Measurements from ENCODE around the gene DUSP10. TPM values are rescaled to one million over a fixed set of nuclear protein-coding genes. Genes with fewer than 3 reads are reported as not detected.
A peak's percentile ranks its signal among the peaks of the same experiment; 100 is the strongest.

DUSP10 gene
- total RNA-seq, 1 experiment from 2014 or later = 6.2 TPM

DNA sequence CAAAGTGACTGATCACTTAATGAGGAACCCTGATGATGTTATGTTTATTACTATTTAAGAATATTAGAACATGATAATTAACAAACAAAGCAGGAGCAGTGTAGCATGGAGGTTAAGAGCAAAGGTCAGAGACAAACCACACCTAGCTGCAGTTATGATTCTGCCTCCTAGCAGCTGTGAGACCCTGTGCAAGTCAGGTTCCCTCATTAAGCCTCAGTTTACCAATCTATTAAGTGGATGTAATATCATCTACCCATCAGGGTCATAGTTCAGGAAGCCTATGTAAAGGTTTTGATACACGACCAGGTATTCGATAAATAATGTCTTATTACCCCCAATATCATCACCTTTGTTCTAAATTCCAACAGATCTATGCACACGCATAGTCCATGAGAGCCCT is 32.0 kb downstream of the DUSP10 start:
- ChIA-PET CTCF (no interaction called here), POLR2A (ENCODE audit: unreplicated experiment) (no interaction called here)
- Histone ChIP-seq H3K9me3 (ENCODE audit: low read length) (no peaks in the 10 kb centered on the region), H3K79me2 (ENCODE audit: low read length) (no peaks in the 10 kb centered on the region), H3K4me2 (ENCODE audit: low read length) (no peak overlapping the region), H3K36me3 (ENCODE audit: low read depth, low read length) (no peaks in the 10 kb centered on the region), H3F3A (ENCODE audit: low read length, unreplicated experiment) (no peaks in the 10 kb centered on the region), H3K27me3 (ENCODE audit: low read length) (no peaks in the 10 kb centered on the region), H3K4me1 (ENCODE audit: insufficient read depth, low read length) (peaks cover 15% of the 10 kb centered on the region), H3K27ac (ENCODE audit: low read length) (no peak overlapping the region), H3K4me3 (ENCODE audit: low read length) (no peak overlapping the region), H3K9me2 (replicated peaks; ENCODE audit: low read length) (no peaks in the 10 kb centered on the region), H2AFZ (ENCODE audit: low read length) (no peak overlapping the region), H4K20me1 (ENCODE audit: low read length) (no peaks in the 10 kb centered on the region), H3K9ac (ENCODE audit: low read length) (no peak overlapping the region)
- DNase-seq (no peak), ATAC-seq (no peak)
- BruUV-seq (replicated peaks) = no TSS peak
- intact Hi-C loops (cut with micrococcal nuclease) = loop anchor here (10.0 kb wide), 1 partner anchor 925 kb away; no protein-coding TSS in a partner anchor
- TF ChIP-seq, protein P1, sequence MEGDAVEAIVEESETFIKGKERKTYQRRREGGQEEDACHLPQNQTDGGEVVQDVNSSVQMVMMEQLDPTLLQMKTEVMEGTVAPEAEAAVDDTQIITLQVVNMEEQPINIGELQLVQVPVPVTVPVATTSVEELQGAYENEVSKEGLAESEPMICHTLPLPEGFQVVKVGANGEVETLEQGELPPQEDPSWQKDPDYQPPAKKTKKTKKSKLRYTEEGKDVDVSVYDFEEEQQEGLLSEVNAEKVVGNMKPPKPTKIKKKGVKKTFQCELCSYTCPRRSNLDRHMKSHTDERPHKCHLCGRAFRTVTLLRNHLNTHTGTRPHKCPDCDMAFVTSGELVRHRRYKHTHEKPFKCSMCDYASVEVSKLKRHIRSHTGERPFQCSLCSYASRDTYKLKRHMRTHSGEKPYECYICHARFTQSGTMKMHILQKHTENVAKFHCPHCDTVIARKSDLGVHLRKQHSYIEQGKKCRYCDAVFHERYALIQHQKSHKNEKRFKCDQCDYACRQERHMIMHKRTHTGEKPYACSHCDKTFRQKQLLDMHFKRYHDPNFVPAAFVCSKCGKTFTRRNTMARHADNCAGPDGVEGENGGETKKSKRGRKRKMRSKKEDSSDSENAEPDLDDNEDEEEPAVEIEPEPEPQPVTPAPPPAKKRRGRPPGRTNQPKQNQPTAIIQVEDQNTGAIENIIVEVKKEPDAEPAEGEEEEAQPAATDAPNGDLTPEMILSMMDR (conservative IDR thresholded peaks at IDR 0.05; ENCODE audit: low read depth, low read length) = no peak
- TF ChIP-seq EZH2phosphoT487 (IDR thresholded peaks at IDR 0.05; ENCODE audit: borderline replicate concordance, low read length) (no peak), EZH2 (IDR thresholded peaks at IDR 0.05; ENCODE audit: low read length, unreplicated experiment) (no peak)

DNA sequence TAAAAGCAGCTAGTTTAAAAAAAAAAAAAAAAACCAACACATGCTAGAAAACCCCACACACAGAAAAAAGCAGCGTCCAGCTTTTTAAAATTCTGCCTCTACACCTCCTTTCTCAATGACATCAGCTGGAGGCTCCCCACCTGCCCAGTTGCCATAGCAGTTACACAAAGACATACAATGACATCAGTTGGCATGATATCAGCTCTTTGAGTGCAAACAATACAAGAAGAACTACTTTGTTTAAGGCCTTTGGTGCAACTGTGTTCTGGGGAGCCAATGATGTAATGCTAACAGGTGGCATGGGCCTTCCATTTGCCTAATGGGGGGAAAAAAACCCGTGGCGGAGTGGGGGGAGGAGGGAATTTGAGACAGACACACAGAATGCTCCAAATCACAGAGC is 32.9 kb downstream of the DUSP10 start:
- H2AFZ ChIP-seq (ENCODE audit: low read length) = no peak overlapping the region
- no peak overlapping the region for H3K4me3 ChIP-seq (ENCODE audit: low read length)
- ChIA-PET POLR2A (ENCODE audit: unreplicated experiment) (interaction anchor here (0.5 kb wide), 1 partner anchor 854 kb away, joined by 4 read pairs; no protein-coding TSS in a partner anchor), CTCF (interaction anchor here (0.6 to 0.7 kb wide), 2 partner anchors 172 to 474 kb away, joined by 5 to 9 read pairs; no protein-coding TSS in a partner anchor)
- no peak overlapping the region for H3K27ac ChIP-seq (ENCODE audit: low read length)
- no peak overlapping the region for H3K4me2 ChIP-seq (ENCODE audit: low read length)
- TF ChIP-seq EZH2phosphoT487 (IDR thresholded peaks at IDR 0.05; ENCODE audit: borderline replicate concordance, low read length) (no peak), EZH2 (IDR thresholded peaks at IDR 0.05; ENCODE audit: low read length, unreplicated experiment) (no peak)
- TF ChIP-seq, protein P1 (conservative IDR thresholded peaks at IDR 0.05; ENCODE audit: low read depth, low read length) = no peak
- no peaks in the 10 kb centered on the region for H3K36me3 ChIP-seq (ENCODE audit: low read depth, low read length)
- intact Hi-C loops (cut with micrococcal nuclease) = no loop called here
- peaks cover 15% of the 10 kb centered on the region for H3K4me1 ChIP-seq (ENCODE audit: insufficient read depth, low read length)
- H3K27me3 ChIP-seq (ENCODE audit: low read length) = no peaks in the 10 kb centered on the region
- BruUV-seq (replicated peaks) = no TSS peak
- no peak overlapping the region for H3K9ac ChIP-seq (ENCODE audit: low read length)
- no peaks in the 10 kb centered on the region for H3F3A ChIP-seq (ENCODE audit: low read length, unreplicated experiment)
- DNase-seq (peak; percentile 52), ATAC-seq (peak; percentile 48)
- H4K20me1 ChIP-seq (ENCODE audit: low read length) = no peaks in the 10 kb centered on the region
- no peaks in the 10 kb centered on the region for H3K9me2 ChIP-seq (replicated peaks; ENCODE audit: low read length)
- no peaks in the 10 kb centered on the region for H3K9me3 ChIP-seq (ENCODE audit: low read length)
- no peaks in the 10 kb centered on the region for H3K79me2 ChIP-seq (ENCODE audit: low read length)

DNA sequence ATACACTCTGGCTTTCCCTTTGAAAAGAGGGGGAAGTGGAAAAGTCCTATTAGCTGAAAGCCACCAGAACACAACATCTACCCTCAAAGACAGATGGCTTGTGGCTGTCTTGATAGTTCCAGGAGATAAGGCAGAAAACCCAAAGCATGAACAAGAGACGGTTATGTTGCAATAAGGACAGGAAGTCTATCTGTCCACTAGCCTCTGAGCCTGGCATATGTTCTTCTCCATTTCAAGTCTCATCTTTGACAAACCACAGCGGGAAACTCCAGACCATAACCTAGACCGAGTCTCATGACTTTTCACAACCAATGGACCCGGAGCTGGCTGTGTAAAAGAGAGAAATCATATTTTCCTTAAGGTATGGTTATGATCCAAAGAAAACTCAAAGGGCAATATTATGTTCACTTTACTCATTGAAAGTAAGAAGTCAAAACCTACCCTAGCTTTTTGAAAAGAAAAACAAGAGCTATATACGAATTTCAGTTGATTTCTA is 33.8 kb downstream of the DUSP10 start:
- no peak for DNase-seq
- peaks cover 15% of the 10 kb centered on the region for H3K4me1 ChIP-seq (ENCODE audit: insufficient read depth, low read length)
- CTCF ChIA-PET = interaction anchor here (0.6 kb wide), 1 partner anchor 171 kb away, joined by 9 read pairs; no protein-coding TSS in a partner anchor
- intact Hi-C loops (cut with micrococcal nuclease) = no loop called here
- no peak for ATAC-seq
- TF ChIP-seq, protein P1 (conservative IDR thresholded peaks at IDR 0.05; ENCODE audit: low read depth, low read length) = no peak
- TF ChIP-seq EZH2 (IDR thresholded peaks at IDR 0.05; ENCODE audit: low read length, unreplicated experiment) (no peak), EZH2phosphoT487 (IDR thresholded peaks at IDR 0.05; ENCODE audit: borderline replicate concordance, low read length) (no peak)
- no TSS peak for BruUV-seq (replicated peaks)
- H3K4me3 ChIP-seq (ENCODE audit: low read length) = no peak overlapping the region
- H3K36me3 ChIP-seq (ENCODE audit: low read depth, low read length) = no peaks in the 10 kb centered on the region
- POLR2A ChIA-PET (ENCODE audit: unreplicated experiment) = no interaction called here
- H3K9me3 ChIP-seq (ENCODE audit: low read length) = no peaks in the 10 kb centered on the region
- no peak overlapping the region for H3K9ac ChIP-seq (ENCODE audit: low read length)
- no peak overlapping the region for H3K4me2 ChIP-seq (ENCODE audit: low read length)
- no peaks in the 10 kb centered on the region for H4K20me1 ChIP-seq (ENCODE audit: low read length)
- H3K27ac ChIP-seq (ENCODE audit: low read length) = no peak overlapping the region
- H2AFZ ChIP-seq (ENCODE audit: low read length) = no peak overlapping the region
- no peaks in the 10 kb centered on the region for H3K79me2 ChIP-seq (ENCODE audit: low read length)
- no peaks in the 10 kb centered on the region for H3K27me3 ChIP-seq (ENCODE audit: low read length)
- H3K9me2 ChIP-seq (replicated peaks; ENCODE audit: low read length) = no peaks in the 10 kb centered on the region
- no peaks in the 10 kb centered on the region for H3F3A ChIP-seq (ENCODE audit: low read length, unreplicated experiment)

All from PC-3 (cell line).